NCI-H1436 (cell line): Measurements from ENCODE around the gene DGLUCY.
A peak's percentile ranks its signal among the peaks of the same experiment; 100 is the strongest.
"Not testable (repeated sequence)": the region's sequence is repeated elsewhere in the genome, so short reads cannot be mapped to it uniquely, and the experiment has no call there.

Experiments used
- DNase-seq: peaks from one replicate; lab custom pipeline; 2025; lab: John Stamatoyannopoulos, UW

Gene DGLUCY

DNA sequence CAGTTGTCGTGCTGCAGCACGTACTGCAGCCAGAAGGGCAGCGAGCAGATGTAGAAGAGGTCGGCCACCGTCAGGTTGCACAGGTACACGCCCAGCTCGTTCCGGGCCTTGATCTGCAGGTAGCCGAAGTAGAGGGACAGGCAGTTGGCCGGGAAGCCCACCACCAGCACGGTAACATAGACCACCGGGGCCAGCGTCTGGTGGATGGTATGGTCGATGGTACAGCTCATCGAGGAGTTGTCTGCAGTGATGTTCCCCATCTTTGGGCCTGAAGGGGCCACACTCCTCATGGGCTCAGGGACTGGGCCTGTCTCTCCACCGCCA is 120.9 kb downstream of the DGLUCY start:
- DNase-seq, result no peak

DNA sequence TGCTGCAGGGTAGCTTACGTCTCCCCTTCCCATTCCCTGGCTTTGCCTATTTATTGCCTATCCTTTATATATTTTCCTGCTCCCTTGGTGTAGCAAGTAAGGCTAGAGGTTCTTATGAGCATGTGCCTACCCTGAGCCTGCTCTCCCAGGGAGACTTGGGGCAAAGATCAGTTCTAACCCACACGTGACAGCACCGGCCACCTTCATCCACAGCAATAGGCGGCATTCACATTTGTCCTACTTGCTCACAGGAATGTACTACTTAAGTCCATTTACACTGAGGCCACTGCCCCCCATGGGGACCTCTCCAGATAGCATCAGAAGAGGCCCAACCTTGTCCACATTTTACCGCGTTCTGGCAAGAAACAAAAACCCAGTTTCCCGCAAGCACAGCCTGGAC is 122.0 kb downstream of the DGLUCY start:
- no peak for DNase-seq

- DNase-seq, result no peak
Measured at GRCh38 chr14:91237219-91237618, 123.3 kb downstream of the DGLUCY start.

GRCh38 chr14:91238085-91238484 is 124.2 kb downstream of the DGLUCY start:
- DNase-seq, result no peak

GRCh38 chr14:91238661-91239060 is 124.8 kb downstream of the DGLUCY start:
- DNase-seq, result no peak

DNA sequence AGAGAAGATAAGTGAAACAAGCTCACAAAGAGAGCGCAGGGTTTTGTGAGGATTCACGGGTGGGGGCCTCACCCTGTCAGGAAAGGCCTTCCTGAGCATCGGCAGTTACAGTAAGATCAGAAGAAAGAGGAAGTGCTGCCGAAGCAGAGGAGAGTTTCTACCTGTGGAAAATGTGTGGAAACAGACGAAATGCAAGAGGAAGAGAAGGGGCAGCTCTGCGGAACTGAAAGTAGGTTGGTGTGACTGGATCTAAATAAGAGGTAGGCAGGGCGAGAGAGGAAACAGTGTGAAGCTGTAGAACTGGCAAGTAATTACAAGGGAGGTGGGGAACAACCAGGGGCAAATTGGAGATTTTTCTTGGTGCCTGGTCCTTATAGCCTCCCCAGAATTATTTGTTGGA is 128.0 kb downstream of the DGLUCY start:
- no peak for DNase-seq

DNA sequence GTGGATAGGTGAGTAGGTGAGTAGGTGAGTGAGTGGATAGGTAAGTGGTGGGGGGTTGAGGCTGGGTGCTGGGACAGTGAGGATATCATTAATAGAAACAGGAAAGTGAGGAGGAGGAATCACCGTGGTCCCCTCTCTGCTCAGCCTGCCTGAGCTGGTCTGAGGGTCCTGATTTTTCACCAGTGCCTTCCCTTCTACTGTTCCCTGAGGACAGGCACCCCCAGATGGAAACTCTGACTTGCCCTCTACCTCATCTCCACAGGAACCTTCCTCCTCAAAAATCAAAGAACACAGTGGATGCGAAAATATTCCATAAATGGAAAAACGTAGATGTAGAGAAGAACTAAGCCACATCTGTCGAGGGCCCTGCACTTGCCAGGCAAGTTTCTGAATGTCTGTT is 128.8 kb downstream of the DGLUCY start:
- DNase-seq, result no peak

- DNase-seq, result no peak
Measured at GRCh38 chr14:91243074-91243471, 129.2 kb downstream of the DGLUCY start.

GRCh38 chr14:91244501-91244901 is 130.6 kb downstream of the DGLUCY start, which contains the start of gene GPR68:
TSS of gene GPR68 (minus strand) at chr14:91244704. CDS start at chr14:91235050, 9,654 bp downstream.
- DNase-seq, result no peak

- no peak for DNase-seq
Measured at GRCh38 chr14:91245029-91245428, 131.2 kb downstream of the DGLUCY start.

GRCh38 chr14:91245616-91246015 is 131.7 kb downstream of the DGLUCY start:
- not testable (repeated sequence) for DNase-seq

DNA sequence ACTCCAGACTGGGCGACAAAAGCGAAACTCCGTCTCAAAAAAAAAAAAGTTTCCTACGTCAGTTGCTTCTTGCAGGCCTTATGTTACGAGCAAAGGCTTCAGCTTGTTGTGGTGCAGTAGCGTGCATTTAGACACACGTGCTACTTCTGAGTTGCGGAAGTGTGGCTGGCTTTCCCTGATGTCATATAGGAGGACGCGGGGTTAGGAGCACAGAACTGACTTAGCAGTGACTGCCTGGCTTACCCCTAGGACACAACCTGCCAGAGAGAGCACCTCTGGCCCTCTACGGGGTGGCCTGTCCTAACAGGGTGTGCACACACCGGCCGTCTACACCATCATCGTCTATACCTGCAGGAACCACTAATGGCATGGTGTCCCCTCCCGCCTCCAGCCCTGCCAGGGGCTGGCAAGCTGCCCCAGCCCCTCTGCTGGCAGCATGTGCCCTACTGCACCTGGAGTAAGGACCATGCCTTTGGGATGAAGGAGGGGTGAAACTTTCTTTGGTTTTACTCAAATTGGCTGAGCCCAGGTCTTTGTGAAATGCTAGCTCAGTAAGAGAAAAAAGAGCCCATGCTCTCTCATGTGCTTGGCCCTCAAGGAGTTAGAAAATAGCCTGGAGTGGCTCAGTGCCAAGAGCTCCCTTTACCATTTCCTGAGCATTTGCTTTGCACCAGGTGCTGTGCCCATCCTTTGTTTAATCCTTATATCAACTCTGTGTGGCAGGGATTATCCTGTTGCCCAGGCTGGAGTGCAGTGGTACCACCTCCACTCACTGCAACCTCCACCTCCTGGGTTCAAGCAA is 132.4 kb downstream of the DGLUCY start:
- peak; percentile 57 for DNase-seq

DNA sequence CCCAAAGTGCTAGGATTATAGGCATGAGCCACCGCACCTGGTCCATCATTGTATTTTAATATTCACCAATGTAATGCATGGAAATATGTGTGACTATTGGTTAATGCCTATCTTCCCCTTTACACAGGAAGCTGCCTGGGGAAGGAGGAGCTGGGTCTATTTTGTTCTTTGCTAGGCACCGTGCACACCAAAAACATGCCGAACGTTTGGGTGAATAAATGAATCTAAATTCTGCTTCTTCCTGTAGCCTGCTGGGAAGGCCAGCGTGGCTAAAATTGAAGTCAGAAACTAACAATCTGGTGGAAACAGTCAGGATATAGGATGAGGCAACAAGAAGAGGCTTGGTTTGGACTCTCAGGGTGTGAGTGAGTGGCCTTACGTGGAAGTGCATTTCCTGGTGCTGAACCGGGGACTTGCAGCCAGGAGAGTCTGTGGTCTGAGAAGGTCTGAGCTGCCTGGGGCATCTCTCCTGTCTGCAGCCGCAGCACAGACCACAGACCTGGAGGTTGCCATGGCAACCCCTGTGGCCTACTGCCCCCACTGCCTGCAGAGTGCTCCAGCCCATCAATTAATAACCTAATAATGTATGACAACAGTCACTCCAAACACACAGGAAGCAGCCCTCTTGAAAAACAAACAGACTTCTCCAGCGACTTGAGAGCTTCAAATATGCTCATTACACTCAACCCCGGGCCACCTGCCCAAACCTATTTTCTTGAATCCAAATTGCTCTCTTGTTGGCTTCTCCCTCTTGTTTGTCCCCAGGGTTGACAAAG is 136.2 kb downstream of the DGLUCY start:
- DNase-seq, result peak; percentile 68

DNA sequence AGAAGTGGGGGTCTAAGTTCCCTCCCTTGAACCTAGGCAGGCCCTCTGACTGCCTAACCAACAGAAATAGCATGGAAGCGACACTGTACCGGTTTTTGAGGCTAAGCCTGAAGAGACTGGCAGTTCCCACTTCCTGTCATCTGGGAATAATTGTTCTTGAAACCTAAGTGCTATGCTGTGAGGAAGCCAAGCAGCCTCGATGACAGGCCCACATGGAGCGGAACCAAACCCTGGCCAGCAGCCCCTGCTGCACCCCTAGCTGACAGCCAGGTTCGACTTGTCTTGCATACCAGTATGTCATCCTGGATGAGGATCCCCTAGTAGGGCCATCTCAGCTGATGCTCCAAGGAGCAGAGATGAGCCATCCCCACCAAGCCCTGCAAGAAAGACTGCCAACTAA is 137.0 kb downstream of the DGLUCY start:
- DNase-seq, result no peak

DNA sequence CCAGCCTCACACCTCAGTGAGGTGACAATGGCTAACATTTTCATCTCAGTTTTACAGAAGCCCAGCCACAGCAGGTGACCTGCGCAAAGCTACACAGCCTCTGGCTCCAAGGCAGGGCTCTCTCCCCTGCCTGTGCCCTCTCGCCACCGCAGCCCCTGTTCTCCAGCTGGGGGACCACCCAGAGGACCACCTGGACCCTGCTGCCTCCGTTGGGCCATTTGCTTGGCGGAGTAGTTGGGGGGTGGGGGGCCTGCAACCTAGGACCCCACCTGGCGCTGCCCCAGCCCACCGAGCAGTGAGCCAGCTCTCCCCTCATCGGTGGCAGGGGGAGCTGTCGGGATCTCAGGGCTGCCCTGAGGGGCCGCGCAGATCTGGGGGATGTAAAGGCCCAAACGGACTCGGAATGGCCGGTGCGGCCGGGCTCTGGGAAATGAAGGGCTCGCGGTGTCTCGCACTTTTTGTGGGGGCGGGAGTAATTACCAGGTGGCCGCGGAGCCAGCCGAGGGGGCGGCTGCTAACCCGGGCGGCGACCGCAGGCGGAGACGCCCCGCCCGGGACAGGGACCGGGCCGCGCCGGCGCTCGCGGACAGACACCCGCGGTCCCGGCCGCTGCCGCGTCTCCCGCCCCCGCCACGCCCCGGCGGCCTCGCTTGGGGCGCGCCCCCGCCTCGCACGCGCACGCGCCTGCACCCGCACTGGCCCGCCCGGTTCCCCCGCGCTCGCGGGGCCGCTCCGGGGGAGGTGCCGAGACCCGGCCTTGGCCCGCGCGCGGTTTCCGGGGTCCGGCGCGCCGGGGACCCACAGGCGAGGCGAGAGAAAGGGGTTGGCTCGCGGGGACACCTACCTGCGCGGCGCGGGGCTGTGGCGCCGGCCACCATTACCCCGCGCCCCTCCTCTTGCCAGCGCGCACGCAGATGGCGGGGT is 139.3 kb downstream of the DGLUCY start:
- no peak for DNase-seq

DNA sequence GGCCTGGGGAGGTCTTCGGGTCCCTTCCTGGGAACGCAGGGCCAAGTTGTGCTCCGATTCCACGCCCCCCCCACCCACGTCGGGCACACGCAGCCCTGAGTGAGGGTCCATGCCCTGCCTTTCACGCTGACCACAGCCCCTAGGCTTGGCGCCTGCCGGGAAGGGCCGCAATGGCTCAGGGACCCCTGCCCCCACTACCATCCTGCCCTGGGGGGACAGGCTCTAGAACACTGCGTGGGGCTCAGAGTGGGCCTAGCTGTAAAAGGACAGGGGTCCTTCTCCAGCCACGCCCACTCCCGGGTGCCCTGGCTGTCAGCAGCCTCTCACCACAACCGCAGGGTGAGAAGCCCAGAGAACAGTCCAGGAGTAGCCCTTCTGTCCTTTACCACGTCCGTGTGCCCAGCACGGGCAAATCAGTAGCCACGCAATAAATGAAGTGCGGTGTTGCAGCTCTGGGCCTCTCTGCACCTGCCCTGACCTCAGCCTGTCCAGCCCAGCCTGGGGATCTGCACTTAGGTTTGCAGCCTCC is 140.0 kb downstream of the DGLUCY start:
- no peak for DNase-seq

GRCh38 chr14:91254461-91254860 is 140.6 kb downstream of the DGLUCY start:
- no peak for DNase-seq

GRCh38 chr14:91255026-91255695 is 141.3 kb downstream of the DGLUCY start:
- no peak for DNase-seq

DNA sequence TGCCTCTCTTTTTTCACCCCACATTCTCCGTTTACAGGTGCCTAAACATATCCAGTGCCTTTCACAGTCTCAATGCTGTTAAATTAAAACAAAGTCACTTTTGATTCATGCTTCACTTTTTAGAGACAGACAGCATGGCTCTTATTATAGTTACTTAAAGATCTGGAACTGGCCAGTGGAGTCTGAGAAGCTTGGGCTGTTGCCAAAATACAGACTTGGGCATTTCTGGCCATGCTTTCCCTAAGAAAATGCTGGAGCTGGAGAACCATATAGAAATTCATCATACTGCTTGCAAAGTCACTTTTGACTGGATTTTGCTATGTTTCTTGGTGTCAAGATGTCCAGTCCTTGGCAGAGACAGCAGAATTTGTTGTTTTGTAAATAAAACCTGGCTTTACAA is 142.8 kb downstream of the DGLUCY start:
- no peak for DNase-seq

- DNase-seq, result no peak
Measured at GRCh38 chr14:91257328-91258010, 143.6 kb downstream of the DGLUCY start.
